ENCODE data around the gene HNRNPC.

The HNRNPC gene

DNA sequence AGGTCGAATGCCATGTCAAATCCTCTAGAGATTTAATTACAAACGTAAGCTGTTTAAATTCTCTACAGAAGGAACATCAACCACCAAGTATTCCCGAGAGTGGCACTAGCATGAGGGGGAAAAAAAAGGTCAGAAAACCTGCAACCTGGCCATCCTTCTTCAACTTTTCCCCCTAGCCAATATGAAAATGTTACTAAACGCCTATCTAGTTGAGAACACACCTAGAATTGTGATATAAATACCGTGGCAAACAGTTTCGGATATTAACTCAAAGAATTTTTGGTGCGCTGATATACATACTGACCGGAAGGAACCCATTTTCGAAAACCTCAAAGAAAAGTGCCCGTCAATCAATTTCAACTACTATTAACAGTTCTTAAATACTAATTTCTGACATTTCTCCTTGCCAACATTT is 1.8 kb downstream of the HNRNPC start:
- TF ChIP-seq, protein P1, sequence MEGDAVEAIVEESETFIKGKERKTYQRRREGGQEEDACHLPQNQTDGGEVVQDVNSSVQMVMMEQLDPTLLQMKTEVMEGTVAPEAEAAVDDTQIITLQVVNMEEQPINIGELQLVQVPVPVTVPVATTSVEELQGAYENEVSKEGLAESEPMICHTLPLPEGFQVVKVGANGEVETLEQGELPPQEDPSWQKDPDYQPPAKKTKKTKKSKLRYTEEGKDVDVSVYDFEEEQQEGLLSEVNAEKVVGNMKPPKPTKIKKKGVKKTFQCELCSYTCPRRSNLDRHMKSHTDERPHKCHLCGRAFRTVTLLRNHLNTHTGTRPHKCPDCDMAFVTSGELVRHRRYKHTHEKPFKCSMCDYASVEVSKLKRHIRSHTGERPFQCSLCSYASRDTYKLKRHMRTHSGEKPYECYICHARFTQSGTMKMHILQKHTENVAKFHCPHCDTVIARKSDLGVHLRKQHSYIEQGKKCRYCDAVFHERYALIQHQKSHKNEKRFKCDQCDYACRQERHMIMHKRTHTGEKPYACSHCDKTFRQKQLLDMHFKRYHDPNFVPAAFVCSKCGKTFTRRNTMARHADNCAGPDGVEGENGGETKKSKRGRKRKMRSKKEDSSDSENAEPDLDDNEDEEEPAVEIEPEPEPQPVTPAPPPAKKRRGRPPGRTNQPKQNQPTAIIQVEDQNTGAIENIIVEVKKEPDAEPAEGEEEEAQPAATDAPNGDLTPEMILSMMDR (IDR thresholded peaks at IDR 0.05; ENCODE audit: insufficient read depth, low read length, poor library complexity, severe bottlenecking) = no peak
- Histone ChIP-seq H3K36me3 (ENCODE audit: control insufficient read depth, insufficient read depth, low read length) (peaks cover 13% of the 10 kb centered on the region), H3K27me3 (replicated peaks; ENCODE audit: control insufficient read depth, insufficient read depth, low read length) (no peaks in the 10 kb centered on the region), H3K4me3 (replicated peaks; ENCODE audit: low read depth, low read length) (peak overlapping the region; percentile 99)
- no peak for DNase-seq (ENCODE audit: extremely low read depth, insufficient read length)

DNA sequence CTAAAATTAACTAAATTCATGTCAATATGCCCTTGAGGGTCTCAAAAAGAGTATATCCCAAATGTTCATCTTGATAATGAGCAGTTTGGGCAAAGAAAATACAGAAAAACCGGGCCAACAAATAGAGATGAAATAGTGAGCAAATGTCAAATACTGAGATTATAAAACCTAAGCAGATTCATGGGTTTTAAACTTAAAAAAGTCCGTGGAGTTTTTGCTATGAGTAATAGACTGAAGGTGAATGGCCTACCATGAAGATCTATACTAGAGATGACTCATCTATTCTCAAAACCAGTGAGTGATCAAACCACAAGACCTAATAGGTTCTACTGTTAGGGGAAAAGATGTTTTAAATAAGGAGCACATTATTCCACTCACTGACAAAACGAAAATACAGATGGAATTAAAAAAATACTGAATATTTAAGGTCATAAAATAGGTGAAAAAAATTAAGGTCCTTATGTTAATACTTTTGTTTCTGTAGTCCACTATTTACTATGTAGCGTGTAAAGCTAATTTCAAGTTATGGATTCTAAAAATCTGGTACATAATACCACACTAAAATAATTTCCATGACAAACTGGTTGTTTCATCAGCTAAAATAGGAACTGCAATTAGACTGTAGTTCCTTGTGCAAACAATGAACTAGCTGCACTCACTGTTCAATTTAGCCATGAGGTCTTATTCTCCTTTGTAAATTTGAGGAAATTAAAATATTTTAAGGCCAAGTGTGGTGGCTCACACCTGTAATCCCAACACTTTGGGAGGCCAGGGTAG is 5.0 kb downstream of the HNRNPC start:
- DNase-seq (ENCODE audit: extremely low read depth, insufficient read length) = peak; percentile 71
- Histone ChIP-seq H3K27me3 (replicated peaks; ENCODE audit: control insufficient read depth, insufficient read depth, low read length) (no peaks in the 10 kb centered on the region), H3K4me3 (replicated peaks; ENCODE audit: low read depth, low read length) (peak overlapping the region; percentile 99), H3K36me3 (ENCODE audit: control insufficient read depth, insufficient read depth, low read length) (peaks cover 16% of the 10 kb centered on the region)
- TF ChIP-seq, protein P1 (IDR thresholded peaks at IDR 0.05; ENCODE audit: insufficient read depth, low read length, poor library complexity, severe bottlenecking) = no peak

DNA sequence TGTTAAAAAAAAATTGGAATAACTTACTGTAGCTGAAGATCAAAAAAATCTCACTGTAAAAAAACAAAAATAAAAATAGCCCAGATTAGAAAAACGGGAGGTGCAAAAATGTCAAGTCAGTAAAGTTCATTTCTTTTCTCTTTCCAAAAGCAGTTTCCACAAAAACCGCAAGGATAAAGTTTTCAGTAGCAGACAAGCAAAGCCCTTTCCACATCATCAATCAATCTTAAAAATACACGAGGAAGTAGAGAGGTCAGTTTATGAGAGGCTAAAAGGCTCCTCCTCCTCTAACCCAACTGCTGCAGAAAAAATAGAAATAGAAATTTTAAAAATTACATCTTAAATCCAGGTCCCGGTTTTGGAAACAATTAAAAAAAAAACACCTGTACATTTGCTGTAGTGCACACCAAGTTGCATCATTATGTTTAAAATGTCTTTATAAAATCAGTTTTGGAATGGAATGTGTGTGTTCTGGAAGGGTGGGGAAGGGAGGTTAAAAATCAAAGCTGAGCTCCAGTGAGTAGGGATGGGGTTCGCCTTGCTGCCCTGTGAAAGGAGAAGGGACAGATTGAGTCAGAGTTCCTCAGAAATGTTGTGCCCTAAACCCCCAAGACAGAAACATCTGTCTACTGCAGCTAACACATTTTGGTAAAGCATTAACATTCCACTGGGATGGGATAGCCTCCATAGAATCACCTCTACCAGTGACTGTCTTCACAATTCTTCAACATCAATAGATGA is 5.8 kb downstream of the HNRNPC start:
- no peaks in the 10 kb centered on the region for H3K27me3 ChIP-seq (replicated peaks; ENCODE audit: control insufficient read depth, insufficient read depth, low read length)
- peaks cover 20% of the 10 kb centered on the region for H3K36me3 ChIP-seq (ENCODE audit: control insufficient read depth, insufficient read depth, low read length)
- TF ChIP-seq, protein P1 (IDR thresholded peaks at IDR 0.05; ENCODE audit: insufficient read depth, low read length, poor library complexity, severe bottlenecking) = no peak
- peak overlapping the region; percentile 54 for H3K4me3 ChIP-seq (replicated peaks; ENCODE audit: low read depth, low read length)
- DNase-seq (ENCODE audit: extremely low read depth, insufficient read length) = no peak

DNA sequence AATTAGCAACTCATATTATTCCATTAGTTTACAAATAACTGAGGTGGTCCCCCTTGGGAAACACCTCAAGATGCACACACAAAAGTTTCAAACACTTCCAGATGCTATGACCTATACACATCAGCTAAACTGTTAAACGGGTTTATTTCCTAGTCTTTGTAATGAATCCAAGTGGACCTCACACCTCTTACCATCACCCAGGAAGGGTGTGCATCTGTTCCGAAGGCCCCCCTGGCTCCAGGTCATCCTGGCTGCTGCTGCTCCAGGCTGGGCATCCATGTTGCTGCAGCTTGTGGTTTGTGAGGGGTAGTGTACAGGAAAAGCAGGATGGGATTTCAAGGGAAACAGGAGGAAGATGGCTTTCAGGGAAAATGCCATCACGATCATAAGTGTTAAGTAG is 6.8 kb downstream of the HNRNPC start:
- peaks cover 22% of the 10 kb centered on the region for H3K36me3 ChIP-seq (ENCODE audit: control insufficient read depth, insufficient read depth, low read length)
- peak overlapping the region; percentile 53 for H3K4me3 ChIP-seq (replicated peaks; ENCODE audit: low read depth, low read length)
- no peak for DNase-seq (ENCODE audit: extremely low read depth, insufficient read length)
- H3K27me3 ChIP-seq (replicated peaks; ENCODE audit: control insufficient read depth, insufficient read depth, low read length) = no peaks in the 10 kb centered on the region
- TF ChIP-seq, protein P1 (IDR thresholded peaks at IDR 0.05; ENCODE audit: insufficient read depth, low read length, poor library complexity, severe bottlenecking) = no peak

DNA sequence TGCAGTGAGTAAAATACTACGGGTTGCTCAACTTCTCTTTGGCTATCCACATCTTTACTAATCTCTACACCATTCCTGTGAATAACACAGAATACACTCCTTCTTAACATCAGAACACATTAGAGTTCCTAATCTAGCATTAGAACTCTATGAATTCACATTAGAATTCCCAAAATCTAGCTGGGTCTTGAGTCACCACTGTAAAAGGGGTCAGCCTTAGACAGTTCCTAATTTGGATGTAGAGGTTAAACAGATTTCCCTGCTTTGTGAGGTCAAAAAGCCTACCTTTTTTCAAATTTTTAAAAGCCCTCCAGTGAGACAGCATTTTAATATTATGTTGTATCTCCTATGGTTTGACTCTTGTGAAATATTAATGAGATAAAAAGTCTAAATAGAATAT is 7.4 kb downstream of the HNRNPC start:
- Histone ChIP-seq H3K4me3 (replicated peaks; ENCODE audit: low read depth, low read length) (peak overlapping the region; percentile 22), H3K27me3 (replicated peaks; ENCODE audit: control insufficient read depth, insufficient read depth, low read length) (no peaks in the 10 kb centered on the region), H3K36me3 (ENCODE audit: control insufficient read depth, insufficient read depth, low read length) (peaks cover 25% of the 10 kb centered on the region)
- DNase-seq (ENCODE audit: extremely low read depth, insufficient read length) = no peak
- TF ChIP-seq, protein P1 (IDR thresholded peaks at IDR 0.05; ENCODE audit: insufficient read depth, low read length, poor library complexity, severe bottlenecking) = no peak
